Measurements from ENCODE around the gene NR4A1.

- TF ChIP-seq MXI1 (conservative IDR thresholded peaks at IDR 0.05; ENCODE audit: poor library complexity, severe bottlenecking) (no peak), CTCF (IDR thresholded peaks at IDR 0.05; ENCODE audit: poor library complexity, severe bottlenecking) (no peak)
Measured at GRCh38 chr12:52029685-52030084, 21.6 kb upstream of the NR4A1 start.

Measured in neural cell (in vitro differentiated cells).